ENCODE data around the gene RXRA. TPM values are rescaled to one million over a fixed set of nuclear protein-coding genes. Genes with fewer than 3 reads are reported as not detected.

The RXRA gene
- polyA plus RNA-seq, 1 of the 3 experiments (the other 2 are of a cell fraction), result 7.6 TPM

- Histone ChIP-seq H3K36me3 (replicated peaks in 1 of 2; ENCODE audit: control insufficient read depth in 1 of 2, insufficient read depth in 2 of 2, low read length in 1 of 2) (no peaks in the 10 kb centered on the region), H3K4me3 (ENCODE audit: low read depth in 2 of 2, low read length in 1 of 2) (no peak overlapping the region), H3K9ac (no peak overlapping the region), H3K27me3 (ENCODE audit: insufficient read depth) (no peaks in the 10 kb centered on the region), H3K27ac (ENCODE audit: low read depth in 2 of 2, low read length in 1 of 2) (no peak overlapping the region), H4K20me1 (ENCODE audit: insufficient read depth) (no peaks in the 10 kb centered on the region), H3F3A (replicated peaks; ENCODE audit: insufficient read depth) (no peaks in the 10 kb centered on the region), H3K9me2 (no peaks in the 10 kb centered on the region), H3K9me3 (no peaks in the 10 kb centered on the region), H3K79me2 (ENCODE audit: insufficient read depth) (no peaks in the 10 kb centered on the region), H3K4me1 (ENCODE audit: control insufficient read depth in 1 of 2, insufficient read depth in 2 of 2, low read depth in 1 of 2, low read length in 1 of 2) (peaks cover 0 to 27% of the 10 kb centered on the region in 2 experiments; a peak in 1 of 4 replicates), H3K4me2 (no peak overlapping the region), H2AFZ (ENCODE audit: low read depth) (no peak overlapping the region)
- WGBS (ENCODE audit: low lambda C conversion rate), result 67% methylated on average over 24 of the region's 35 CpGs
- peak; percentile 57 for DNase-seq
- ChIA-PET CTCF (interaction anchor here (0.7 to 2.1 kb wide), 5 partner anchors 14 to 117 kb away, joined by 3 to 6 read pairs (median 3); no protein-coding TSS in a partner anchor), POLR2A (no interaction called here)
- TF ChIP-seq, protein P1, sequence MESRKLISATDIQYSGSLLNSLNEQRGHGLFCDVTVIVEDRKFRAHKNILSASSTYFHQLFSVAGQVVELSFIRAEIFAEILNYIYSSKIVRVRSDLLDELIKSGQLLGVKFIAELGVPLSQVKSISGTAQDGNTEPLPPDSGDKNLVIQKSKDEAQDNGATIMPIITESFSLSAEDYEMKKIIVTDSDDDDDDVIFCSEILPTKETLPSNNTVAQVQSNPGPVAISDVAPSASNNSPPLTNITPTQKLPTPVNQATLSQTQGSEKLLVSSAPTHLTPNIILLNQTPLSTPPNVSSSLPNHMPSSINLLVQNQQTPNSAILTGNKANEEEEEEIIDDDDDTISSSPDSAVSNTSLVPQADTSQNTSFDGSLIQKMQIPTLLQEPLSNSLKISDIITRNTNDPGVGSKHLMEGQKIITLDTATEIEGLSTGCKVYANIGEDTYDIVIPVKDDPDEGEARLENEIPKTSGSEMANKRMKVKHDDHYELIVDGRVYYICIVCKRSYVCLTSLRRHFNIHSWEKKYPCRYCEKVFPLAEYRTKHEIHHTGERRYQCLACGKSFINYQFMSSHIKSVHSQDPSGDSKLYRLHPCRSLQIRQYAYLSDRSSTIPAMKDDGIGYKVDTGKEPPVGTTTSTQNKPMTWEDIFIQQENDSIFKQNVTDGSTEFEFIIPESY (IDR thresholded peaks at IDR 0.05; ENCODE audit: borderline replicate concordance, low read depth), result no peak
- TF ChIP-seq GATA2 (CRISPR knock-in tag; IDR thresholded peaks at IDR 0.05), result 0 out of 2 replicates have a peak, but pooled peaks have one; percentile 35
- TF ChIP-seq YY1 (IDR thresholded peaks at IDR 0.05; ENCODE audit: low read depth), result no peak
- no peak for TF ChIP-seq NRF1 (IDR thresholded peaks at IDR 0.05; ENCODE audit: low read depth, low read length)
- no peak for TF ChIP-seq GABPA (IDR thresholded peaks at IDR 0.05; ENCODE audit: low read depth)
Observed at GRCh38 chr9:134287591-134288491, 38.4 kb upstream of the RXRA start.

- Histone ChIP-seq H3K79me2 (ENCODE audit: insufficient read depth) (no peaks in the 10 kb centered on the region), H3K9me2 (no peaks in the 10 kb centered on the region), H3K27ac (ENCODE audit: low read depth in 2 of 2, low read length in 1 of 2) (no peak overlapping the region), H3K27me3 (ENCODE audit: insufficient read depth) (no peaks in the 10 kb centered on the region), H3K9ac (no peak overlapping the region), H3K4me1 (ENCODE audit: control insufficient read depth in 1 of 2, insufficient read depth in 2 of 2, low read depth in 1 of 2, low read length in 1 of 2) (peaks cover 0 to 36% of the 10 kb centered on the region in 2 experiments; a peak in 1 of 4 replicates), H3F3A (replicated peaks; ENCODE audit: insufficient read depth) (no peaks in the 10 kb centered on the region), H3K4me2 (no peak overlapping the region), H3K4me3 (ENCODE audit: low read depth in 2 of 2, low read length in 1 of 2) (no peak overlapping the region), H3K9me3 (no peaks in the 10 kb centered on the region), H2AFZ (ENCODE audit: low read depth) (no peak overlapping the region), H4K20me1 (ENCODE audit: insufficient read depth) (no peaks in the 10 kb centered on the region), H3K36me3 (replicated peaks in 1 of 2; ENCODE audit: control insufficient read depth in 1 of 2, insufficient read depth in 2 of 2, low read length in 1 of 2) (no peaks in the 10 kb centered on the region)
- no peak for TF ChIP-seq GATA2 (CRISPR knock-in tag; IDR thresholded peaks at IDR 0.05)
- no peak for TF ChIP-seq CHD2 (IDR thresholded peaks at IDR 0.05; ENCODE audit: low read length, partially characterized antibody)
- TF ChIP-seq, protein P2, sequence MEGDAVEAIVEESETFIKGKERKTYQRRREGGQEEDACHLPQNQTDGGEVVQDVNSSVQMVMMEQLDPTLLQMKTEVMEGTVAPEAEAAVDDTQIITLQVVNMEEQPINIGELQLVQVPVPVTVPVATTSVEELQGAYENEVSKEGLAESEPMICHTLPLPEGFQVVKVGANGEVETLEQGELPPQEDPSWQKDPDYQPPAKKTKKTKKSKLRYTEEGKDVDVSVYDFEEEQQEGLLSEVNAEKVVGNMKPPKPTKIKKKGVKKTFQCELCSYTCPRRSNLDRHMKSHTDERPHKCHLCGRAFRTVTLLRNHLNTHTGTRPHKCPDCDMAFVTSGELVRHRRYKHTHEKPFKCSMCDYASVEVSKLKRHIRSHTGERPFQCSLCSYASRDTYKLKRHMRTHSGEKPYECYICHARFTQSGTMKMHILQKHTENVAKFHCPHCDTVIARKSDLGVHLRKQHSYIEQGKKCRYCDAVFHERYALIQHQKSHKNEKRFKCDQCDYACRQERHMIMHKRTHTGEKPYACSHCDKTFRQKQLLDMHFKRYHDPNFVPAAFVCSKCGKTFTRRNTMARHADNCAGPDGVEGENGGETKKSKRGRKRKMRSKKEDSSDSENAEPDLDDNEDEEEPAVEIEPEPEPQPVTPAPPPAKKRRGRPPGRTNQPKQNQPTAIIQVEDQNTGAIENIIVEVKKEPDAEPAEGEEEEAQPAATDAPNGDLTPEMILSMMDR (IDR thresholded peaks at IDR 0.05), result no peak
- no peak for TF ChIP-seq ELF1 (IDR thresholded peaks at IDR 0.05)
- TF ChIP-seq PBX3 (IDR thresholded peaks at IDR 0.05), result no peak
- TF ChIP-seq EP300 (IDR thresholded peaks at IDR 0.05; ENCODE audit: borderline replicate concordance in 1 of 2, low read depth in 1 of 2, low read length in 1 of 2), result no peak
- no peak for TF ChIP-seq FOSL2 (IDR thresholded peaks at IDR 0.05; ENCODE audit: borderline replicate concordance, low read depth)
- no peak for TF ChIP-seq RCOR1 (IDR thresholded peaks at IDR 0.05; ENCODE audit: low read length)
- TF ChIP-seq, protein P3, sequence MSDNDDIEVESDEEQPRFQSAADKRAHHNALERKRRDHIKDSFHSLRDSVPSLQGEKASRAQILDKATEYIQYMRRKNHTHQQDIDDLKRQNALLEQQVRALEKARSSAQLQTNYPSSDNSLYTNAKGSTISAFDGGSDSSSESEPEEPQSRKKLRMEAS (IDR thresholded peaks at IDR 0.05; ENCODE audit: low read depth), result no peak
- ChIA-PET POLR2A (no interaction called here), CTCF (interaction anchor here (2.1 kb wide), 1 partner anchor 161 kb away, joined by 5 read pairs; no protein-coding TSS in a partner anchor)
- WGBS (ENCODE audit: low lambda C conversion rate), result 84% methylated on average over 10 of the region's 10 CpGs
- no peak for DNase-seq
Observed at GRCh38 chr9:134288746-134289145, 37.5 kb upstream of the RXRA start.
